ENCODE measurements around the gene TAS2R40. TPM values are rescaled to one million over a fixed set of nuclear protein-coding genes. Genes with fewer than 3 reads are reported as not detected.

The TAS2R40 gene
- total and polyA plus RNA-seq, 2 donors (not counting 3 experiments of a cell fraction or from before 2014, with no cell fraction given) = not detected

DNA sequence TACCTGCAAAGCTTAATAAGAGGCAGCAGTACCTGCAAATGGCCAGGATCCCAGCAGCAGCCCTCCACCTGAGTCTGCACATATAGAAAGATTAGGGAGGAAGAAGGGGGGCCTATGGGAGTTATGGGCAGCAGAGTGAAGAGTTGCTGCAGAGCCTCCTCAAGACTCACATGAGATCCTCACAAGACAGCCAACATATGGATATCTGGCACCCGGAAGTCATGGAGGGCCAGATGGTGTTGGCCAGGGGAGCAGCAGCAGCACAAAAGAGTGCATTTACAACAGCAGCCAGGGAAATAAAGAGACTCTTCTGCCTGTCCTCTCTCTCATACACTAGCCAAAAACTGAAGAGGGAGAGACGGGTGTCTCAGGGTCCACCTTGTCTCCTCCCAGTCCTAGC, 4.0 kb upstream of the TAS2R40 start:
- TF ChIP-seq FOS (IDR thresholded peaks at IDR 0.05; ENCODE audit: borderline replicate concordance, insufficient read depth, low read length) (no peak), MYC (IDR thresholded peaks at IDR 0.05; ENCODE audit: low read depth, low read length) (no peak)
- TF ChIP-seq, protein P1, sequence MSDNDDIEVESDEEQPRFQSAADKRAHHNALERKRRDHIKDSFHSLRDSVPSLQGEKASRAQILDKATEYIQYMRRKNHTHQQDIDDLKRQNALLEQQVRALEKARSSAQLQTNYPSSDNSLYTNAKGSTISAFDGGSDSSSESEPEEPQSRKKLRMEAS (IDR thresholded peaks at IDR 0.05; ENCODE audit: insufficient read depth, insufficient read length) = no peak
- TF ChIP-seq, protein P2, sequence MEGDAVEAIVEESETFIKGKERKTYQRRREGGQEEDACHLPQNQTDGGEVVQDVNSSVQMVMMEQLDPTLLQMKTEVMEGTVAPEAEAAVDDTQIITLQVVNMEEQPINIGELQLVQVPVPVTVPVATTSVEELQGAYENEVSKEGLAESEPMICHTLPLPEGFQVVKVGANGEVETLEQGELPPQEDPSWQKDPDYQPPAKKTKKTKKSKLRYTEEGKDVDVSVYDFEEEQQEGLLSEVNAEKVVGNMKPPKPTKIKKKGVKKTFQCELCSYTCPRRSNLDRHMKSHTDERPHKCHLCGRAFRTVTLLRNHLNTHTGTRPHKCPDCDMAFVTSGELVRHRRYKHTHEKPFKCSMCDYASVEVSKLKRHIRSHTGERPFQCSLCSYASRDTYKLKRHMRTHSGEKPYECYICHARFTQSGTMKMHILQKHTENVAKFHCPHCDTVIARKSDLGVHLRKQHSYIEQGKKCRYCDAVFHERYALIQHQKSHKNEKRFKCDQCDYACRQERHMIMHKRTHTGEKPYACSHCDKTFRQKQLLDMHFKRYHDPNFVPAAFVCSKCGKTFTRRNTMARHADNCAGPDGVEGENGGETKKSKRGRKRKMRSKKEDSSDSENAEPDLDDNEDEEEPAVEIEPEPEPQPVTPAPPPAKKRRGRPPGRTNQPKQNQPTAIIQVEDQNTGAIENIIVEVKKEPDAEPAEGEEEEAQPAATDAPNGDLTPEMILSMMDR (IDR thresholded peaks at IDR 0.05; ENCODE audit: extremely low read depth in 1 of 2, insufficient read depth in 1 of 2, low read depth in 1 of 2, low read length in 2 of 2) = no peak
- POLR2A ChIA-PET = no interaction called here
- dilution Hi-C loops (cut with MboI; ENCODE audit: extremely low pct_ligation_motif_present, low sequenced_read_pairs) = loop anchor here (25.0 kb wide), 1 partner anchor 206 kb away; no protein-coding TSS in a partner anchor

DNA sequence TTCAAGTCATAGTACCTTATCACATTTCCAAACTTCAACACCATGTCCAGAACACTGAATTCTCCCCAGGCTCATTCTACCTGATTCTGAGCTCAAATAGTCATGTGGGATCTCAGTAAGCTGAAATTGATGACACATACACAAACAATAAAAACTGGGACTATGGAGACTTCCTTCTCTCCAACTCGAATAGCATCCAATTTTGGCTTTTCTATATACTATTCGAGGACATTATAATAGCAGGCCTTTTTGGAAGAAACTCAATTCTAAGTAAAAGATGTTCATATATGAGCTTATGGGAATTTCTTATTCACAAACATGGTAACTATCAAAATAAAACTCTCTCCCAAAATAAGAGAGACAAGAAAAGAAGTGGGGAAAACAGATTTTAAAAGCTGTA, 551 bp upstream of the TAS2R40 start:
- H3K9me3 ChIP-seq (replicated peaks; ENCODE audit: control insufficient read depth, insufficient read depth, low read length) = no peaks in the 10 kb centered on the region
- ChIA-PET CTCF (interaction anchor here (2.8 to 10.8 kb wide), 2 partner anchors 19 to 210 kb away, joined by 7 to 967 read pairs; no protein-coding TSS in a partner anchor), POLR2A (no interaction called here)
- H3K4me1 ChIP-seq (ENCODE audit: control insufficient read depth, extremely low read depth, insufficient read depth, low read length) = no peaks in the 10 kb centered on the region
- H3K9ac ChIP-seq (replicated peaks; ENCODE audit: extremely low read depth, insufficient read depth, low read length) = no peak overlapping the region
- no peaks in the 10 kb centered on the region for H3K36me3 ChIP-seq (ENCODE audit: control insufficient read depth in 2 of 2, extremely low read depth in 1 of 2, insufficient read depth in 2 of 2, low read length in 2 of 2)
- H3K4me3 ChIP-seq (replicated peaks in 1 of 3; ENCODE audit: insufficient read depth in 1 of 3, low read depth in 1 of 3, low read length in 3 of 3) = no peak overlapping the region
- DNase-seq (ENCODE audit: low read depth, low spot score) (no peak), FAIRE-seq (no peak)
- dilution Hi-C loops (cut with MboI; ENCODE audit: extremely low pct_ligation_motif_present, low sequenced_read_pairs) = loop anchor here (25.0 kb wide), 1 partner anchor 209 kb away; no protein-coding TSS in a partner anchor
- H3K27ac ChIP-seq (ENCODE audit: insufficient read depth, low read depth, low read length) = no peak overlapping the region
- no peak overlapping the region for H2AFZ ChIP-seq (ENCODE audit: low read depth, low read length)
- no peaks in the 10 kb centered on the region for H3K9me1 ChIP-seq (replicated peaks; ENCODE audit: control insufficient read depth, extremely low read depth, insufficient read depth, low read length)
- BruUV-seq (replicated peaks) = no TSS peak
- H3K79me2 ChIP-seq (ENCODE audit: control insufficient read depth, insufficient read depth, low read length) = no peaks in the 10 kb centered on the region
- no peaks in the 10 kb centered on the region for H4K20me1 ChIP-seq (replicated peaks; ENCODE audit: control insufficient read depth, extremely low read depth, insufficient read depth, low read length)
- TF ChIP-seq, protein P1 (IDR thresholded peaks at IDR 0.05; ENCODE audit: insufficient read depth, insufficient read length) = no peak
- TF ChIP-seq EZH2 (IDR thresholded peaks at IDR 0.05; ENCODE audit: borderline replicate concordance, low read depth, low read length, severe bottlenecking) (no peak), POLR2A (IDR thresholded peaks at IDR 0.05; ENCODE audit: low read depth, low read length) (no peak), JUN (IDR thresholded peaks at IDR 0.05; ENCODE audit: borderline replicate concordance, insufficient read depth, insufficient read length, low read depth) (no peak), MYC (IDR thresholded peaks at IDR 0.05; ENCODE audit: low read depth, low read length) (no peak), FOS (IDR thresholded peaks at IDR 0.05; ENCODE audit: borderline replicate concordance, insufficient read depth, low read length) (no peak), POLR2AphosphoS5 (IDR thresholded peaks at IDR 0.05; ENCODE audit: insufficient read depth, low read depth, low read length) (no peak), GATA2 (IDR thresholded peaks at IDR 0.05; ENCODE audit: insufficient read depth, insufficient read length, low read depth, low read length) (no peak)
- TF ChIP-seq, protein P2 (IDR thresholded peaks at IDR 0.05; ENCODE audit: extremely low read depth in 1 of 2, insufficient read depth in 1 of 2, low read depth in 1 of 2, low read length in 2 of 2) = no peak
- no peak overlapping the region for H3K4me2 ChIP-seq (ENCODE audit: insufficient read depth, low read length)
- intact Hi-C loops (cut with micrococcal nuclease) = no loop called here
- peaks cover 23 to 34% of the 10 kb centered on the region in 2 experiments for H3K27me3 ChIP-seq (ENCODE audit: control insufficient read depth in 2 of 2, insufficient read depth in 2 of 2, low read length in 2 of 2)

More for the DNA sequence above, 4.0 kb upstream of the TAS2R40 start:
- Histone ChIP-seq H3K4me3 (replicated peaks in 1 of 3; ENCODE audit: insufficient read depth in 1 of 3, low read depth in 1 of 3, low read length in 3 of 3) (no peak overlapping the region), H3K79me2 (ENCODE audit: control insufficient read depth, insufficient read depth, low read length) (no peaks in the 10 kb centered on the region), H3K9ac (replicated peaks; ENCODE audit: extremely low read depth, insufficient read depth, low read length) (no peak overlapping the region), H3K36me3 (ENCODE audit: control insufficient read depth in 2 of 2, extremely low read depth in 1 of 2, insufficient read depth in 2 of 2, low read length in 2 of 2) (no peaks in the 10 kb centered on the region), H3K9me3 (replicated peaks; ENCODE audit: control insufficient read depth, insufficient read depth, low read length) (no peaks in the 10 kb centered on the region), H3K4me1 (ENCODE audit: control insufficient read depth, extremely low read depth, insufficient read depth, low read length) (no peaks in the 10 kb centered on the region), H3K27ac (ENCODE audit: insufficient read depth, low read depth, low read length) (no peak overlapping the region), H3K9me1 (replicated peaks; ENCODE audit: control insufficient read depth, extremely low read depth, insufficient read depth, low read length) (no peaks in the 10 kb centered on the region), H3K27me3 (ENCODE audit: control insufficient read depth in 2 of 2, insufficient read depth in 2 of 2, low read length in 2 of 2) (peaks cover 12 to 16% of the 10 kb centered on the region in 2 experiments), H4K20me1 (replicated peaks; ENCODE audit: control insufficient read depth, extremely low read depth, insufficient read depth, low read length) (no peaks in the 10 kb centered on the region), H2AFZ (ENCODE audit: low read depth, low read length) (no peak overlapping the region), H3K4me2 (ENCODE audit: insufficient read depth, low read length) (no peak overlapping the region)
- CTCF ChIA-PET = interaction anchor here (10.8 kb wide), 1 partner anchor 207 kb away, joined by 967 read pairs; no protein-coding TSS in a partner anchor
- DNase-seq (ENCODE audit: low read depth, low spot score) (no peak), FAIRE-seq (no peak)
- intact Hi-C loops (cut with micrococcal nuclease) = no loop called here
- BruUV-seq (replicated peaks) = no TSS peak

Data from endothelial cell of umbilical vein (primary cell).